HL-60 (cell line): ENCODE data around the gene OGDH.

Source experiments
- DNase-seq, 2 experiments: peaks; one replicate each; pipeline ENCODE4 v3.0.0-alpha.2; 2010 to 2020; ENCODE audit warnings: low read depth in 1 of 2, low spot score in 1 of 2
- H3K27ac ChIP-seq: fragments of 250-450 bp; sonication (Bioruptor Pico); replicated peaks from 2 replicates; pipeline ENCODE4 v1.5.1; 2020; ENCODE audit warnings: mild to moderate bottlenecking, moderate library complexity
- H3K27me3 ChIP-seq: fragments of 250-450 bp; sonication (Bioruptor Pico); 2 replicates; pipeline ENCODE4 v1.5.1; 2021; ENCODE audit warnings: mild to moderate bottlenecking, moderate library complexity; ENCODE audit not compliant: insufficient read depth, poor library complexity, severe bottlenecking
- H3K4me3 ChIP-seq: replicated peaks from 2 replicates; pipeline ENCODE4 v1.5.1; 2011; ENCODE audit warnings: mild to moderate bottlenecking, control low read depth, low read length; ENCODE audit not compliant: insufficient read depth
- CTCF ChIP-seq: IDR thresholded peaks from one replicate; pipeline ENCODE4 v1.5.1; 2011; ENCODE audit warnings: low read length, control low read depth, inconsistent platforms; ENCODE audit not compliant: insufficient read depth
- GABPA ChIP-seq: IDR thresholded peaks from 2 replicates; pipeline ENCODE4 v1.6.1; 2012; ENCODE audit warnings: low read depth
- POLR2AphosphoS5 ChIP-seq: IDR thresholded peaks from 2 replicates; pipeline ENCODE4 v1.6.1; 2012; ENCODE audit warnings: low read depth
- REST ChIP-seq: IDR thresholded peaks from 2 replicates; pipeline ENCODE4 v1.6.1; 2012; ENCODE audit warnings: low read depth; ENCODE audit not compliant: insufficient replicate concordance
- SPI1 ChIP-seq: IDR thresholded peaks from 2 replicates; pipeline ENCODE4 v1.6.1; 2012; ENCODE audit warnings: low read depth, mild to moderate bottlenecking, borderline replicate concordance

Gene OGDH

GRCh38 chr7:44678471-44679179 lies 72.2 kb downstream of the OGDH start:
- peak; percentile 20 to 41 for DNase-seq
- Histone ChIP-seq H3K27ac (no peak overlapping the region), H3K27me3 (no peaks in the 10 kb centered on the region)

GRCh38 chr7:44681645-44682044 lies 75.2 kb downstream of the OGDH start:
- TF ChIP-seq GABPA = no peak
- no peak for TF ChIP-seq SPI1
- TF ChIP-seq REST = no peak
- TF ChIP-seq POLR2AphosphoS5 = no peak
- no peak for TF ChIP-seq CTCF
- Histone ChIP-seq H3K27ac (no peak overlapping the region), H3K27me3 (no peaks in the 10 kb centered on the region), H3K4me3 (no peak overlapping the region)
- DNase-seq = no peak

More at GRCh38 chr7:44678471-44679179, 72.2 kb downstream of the OGDH start:
- TF ChIP-seq CTCF = no peak
- no peak for TF ChIP-seq POLR2AphosphoS5
- no peak for TF ChIP-seq GABPA
- TF ChIP-seq REST = no peak
- no peak for TF ChIP-seq SPI1
- H3K4me3 ChIP-seq = no peak overlapping the region

- no peak overlapping the region for H3K4me3 ChIP-seq
- no peaks in the 10 kb centered on the region for H3K27me3 ChIP-seq
- no peak for TF ChIP-seq CTCF
- no peak for TF ChIP-seq POLR2AphosphoS5
- TF ChIP-seq GABPA = no peak
- TF ChIP-seq REST = no peak
- no peak for TF ChIP-seq SPI1
- DNase-seq = no peak
- no peak overlapping the region for H3K27ac ChIP-seq
These were observed 79.3 kb downstream of the OGDH start for GRCh38 chr7:44685723-44686122.
